ENCODE data around the gene SLC9A7.

The SLC9A7 gene

GRCh38 chrX:46647251-46647650, 111.7 kb downstream of the SLC9A7 start:
- DNase-seq = no peak

GRCh38 chrX:46645614-46646013, 113.3 kb downstream of the SLC9A7 start:
- DNase-seq = no peak

GRCh38 chrX:46643636-46644035, 115.3 kb downstream of the SLC9A7 start:
- no peak for DNase-seq

GRCh38 chrX:46642145-46642544, 116.8 kb downstream of the SLC9A7 start:
- DNase-seq = peak; percentile 48

- no peak for DNase-seq
Observed at GRCh38 chrX:46637938-46638337, 121.0 kb downstream of the SLC9A7 start.

GRCh38 chrX:46636223-46636622, 122.7 kb downstream of the SLC9A7 start:
- no peak for DNase-seq

GRCh38 chrX:46635186-46635585, 123.7 kb downstream of the SLC9A7 start:
- DNase-seq = no peak

- no peak for DNase-seq
Observed at GRCh38 chrX:46634577-46634976, 124.3 kb downstream of the SLC9A7 start.

GRCh38 chrX:46630141-46630540, 128.8 kb downstream of the SLC9A7 start:
- no peak for DNase-seq

- DNase-seq = peak; percentile 35
Observed at GRCh38 chrX:46628460-46629371, 130.2 kb downstream of the SLC9A7 start.

GRCh38 chrX:46627711-46628419, 131.1 kb downstream of the SLC9A7 start:
- DNase-seq = no peak

- no peak for DNase-seq
Observed at GRCh38 chrX:46627062-46627461, 131.9 kb downstream of the SLC9A7 start.

GRCh38 chrX:46626566-46626965, 132.4 kb downstream of the SLC9A7 start:
- peak; percentile 78 for DNase-seq

- no peak for DNase-seq
Observed at GRCh38 chrX:46624090-46624786, 134.7 kb downstream of the SLC9A7 start.

GRCh38 chrX:46621572-46621971, 137.3 kb downstream of the SLC9A7 start:
- no peak for DNase-seq

GRCh38 chrX:46620505-46620904, 138.4 kb downstream of the SLC9A7 start:
- peak; percentile 5 for DNase-seq

GRCh38 chrX:46618947-46619346, 140.0 kb downstream of the SLC9A7 start:
- no peak for DNase-seq

- DNase-seq = no peak
Observed at GRCh38 chrX:46617906-46618305, 141.0 kb downstream of the SLC9A7 start.

GRCh38 chrX:46611658-46612362, 147.1 kb downstream of the SLC9A7 start:
- no peak for DNase-seq

GRCh38 chrX:46610070-46610658, 148.8 kb downstream of the SLC9A7 start:
- no peak for DNase-seq

- no peak for DNase-seq
Observed at GRCh38 chrX:46607916-46608315, 151.0 kb downstream of the SLC9A7 start.

- no peak for DNase-seq
Observed at GRCh38 chrX:46602468-46603102, 156.3 kb downstream of the SLC9A7 start.

Data from hematopoietic multipotent progenitor cell treated with erythropoietin and hydrocortisone succinate and interleukin-3 and kit ligand, for 4 days (in vitro differentiated cells).